Endothelial cell of umbilical vein (primary cell): Measurements from ENCODE around the gene NUTM2G. TPM values are rescaled to one million over a fixed set of nuclear protein-coding genes. Genes with fewer than 3 reads are reported as not detected.
"Not testable (repeated sequence)": the region's sequence is repeated elsewhere in the genome, so short reads cannot be mapped to it uniquely, and the experiment has no call there.

ENCODE experiments used
- BruUV-seq: library from RNA; stranded (reverse); fragments of 400-500 nt; replicated peaks from 2 replicates; lab custom pipeline; 2021; lab: Mats Ljungman, UMichigan
- CTCF ChIA-PET: fragments of 300-600, 350-600 bp; sonication (Branson Sonifier 250); formaldehyde crosslinking; loops from one replicate; lab custom pipeline; 2021; ENCODE audit warnings: antibody characterized with exemption, inconsistent platforms; lab: Charles Lee
- POLR2A ChIA-PET: fragments of 300-600, 350-600 bp; sonication (Branson Sonifier 250); formaldehyde crosslinking; loops from one replicate; lab custom pipeline; 2021; ENCODE audit warnings: antibody characterized with exemption, inconsistent platforms; lab: Charles Lee
- DNase-seq: peaks from one replicate; pipeline ENCODE4 v3.0.0-alpha.2; 2011; ENCODE audit warnings: low read depth, low spot score
- FAIRE-seq: peaks from 2 replicates; lab custom pipeline; 2011; peaks lifted over from hg19 to GRCh38; lab: Jason Lieb, UNC
- H2AFZ ChIP-seq: 2 replicates; pipeline ENCODE4 v1.6.0; 2012; ENCODE audit warnings: low read depth, low read length, control low read depth, inconsistent platforms
- H3K27ac ChIP-seq: 2 replicates; pipeline ENCODE4 v1.5.1; 2011; ENCODE audit warnings: low read depth, mild to moderate bottlenecking, control low read depth, low read length, moderate library complexity; ENCODE audit not compliant: insufficient read depth
- H3K27me3 ChIP-seq, 2 experiments: 2 replicates each; pipeline versions ENCODE4 v1.6.0 to v1.6.1; 2011; ENCODE audit warnings: low read length in 2 of 2, mixed read lengths in 1 of 2; ENCODE audit not compliant: control insufficient read depth in 2 of 2, insufficient read depth in 2 of 2
- H3K36me3 ChIP-seq, 2 experiments: 2 replicates in 1 of 2; 3 replicates in 1 of 2; pipeline ENCODE4 v1.5.1; 2011; ENCODE audit warnings: low read length in 2 of 2, mild to moderate bottlenecking in 1 of 2, moderate library complexity in 1 of 2; ENCODE audit not compliant: control insufficient read depth in 2 of 2, insufficient read depth in 2 of 2; ENCODE audit errors: extremely low read depth in 1 of 2
- H3K4me1 ChIP-seq: 3 replicates; pipeline ENCODE4 v1.5.1; 2011; ENCODE audit warnings: mild to moderate bottlenecking, low read length; ENCODE audit not compliant: control insufficient read depth, insufficient read depth; ENCODE audit errors: extremely low read depth
- H3K4me2 ChIP-seq: 2 replicates; pipeline ENCODE4 v1.6.1; 2011; ENCODE audit warnings: low read length, control low read depth, mixed read lengths; ENCODE audit not compliant: insufficient read depth
- H3K4me3 ChIP-seq, 3 experiments: fragments of 200-600 bp in 1 of 3; sonication (generic), shearing (Covaris generic) in 1 of 3; replicated peaks in 1 of 3; 2 replicates each; pipeline ENCODE4 v1.5.1; 2011 to 2016; ENCODE audit warnings: control low read depth in 3 of 3, low read length in 3 of 3, mild to moderate bottlenecking in 2 of 3, inconsistent platforms in 1 of 3, low read depth in 1 of 3, moderate library complexity in 1 of 3; ENCODE audit not compliant: insufficient read depth in 1 of 3
- H3K79me2 ChIP-seq: 2 replicates; pipeline ENCODE4 v1.6.0; 2012; ENCODE audit warnings: low read length, inconsistent platforms; ENCODE audit not compliant: control insufficient read depth, insufficient read depth
- H3K9ac ChIP-seq: replicated peaks from 2 replicates; pipeline ENCODE3; 2011; ENCODE audit warnings: low read length, control low read depth; ENCODE audit not compliant: insufficient read depth; ENCODE audit errors: extremely low read depth
- H3K9me1 ChIP-seq: replicated peaks from 3 replicates; pipeline ENCODE4 v1.6.0; 2011; ENCODE audit warnings: mild to moderate bottlenecking, low read length; ENCODE audit not compliant: control insufficient read depth, insufficient read depth; ENCODE audit errors: extremely low read depth
- H3K9me3 ChIP-seq: replicated peaks from 2 replicates; pipeline ENCODE4 v1.5.1; 2012; ENCODE audit warnings: low read length, inconsistent platforms; ENCODE audit not compliant: control insufficient read depth, insufficient read depth
- H4K20me1 ChIP-seq: replicated peaks from 2 replicates; pipeline ENCODE3; 2011; ENCODE audit warnings: mild to moderate bottlenecking, low read length; ENCODE audit not compliant: control insufficient read depth, insufficient read depth; ENCODE audit errors: extremely low read depth
- dilution Hi-C: fragments of 300-500 bp; cut with MboI; formaldehyde crosslinking; loops from one replicate; pipeline ENCODE4 v1.15.0; 2019; ENCODE audit warnings: low sequenced_read_pairs; ENCODE audit not compliant: extremely low pct_ligation_motif_present
- intact Hi-C: fragments of 100-400 bp; cut with micrococcal nuclease; formaldehyde crosslinking; loops from one replicate; pipeline ENCODE4 v1.10.0; 2022
- polyA plus RNA-seq, 4 experiments: library from polyadenylated mRNA; depleted of rRNA in 3 of 4; stranded (reverse) in 3 of 4; unstranded in 1 of 4; fragments of >200 nt; gene quantifications; 2 replicates each; pipeline versions ENCODE4 v1.2.1 to v1.2.3, GENCODE V29; 2011 to 2012; ENCODE audit warnings: missing spikeins in 1 of 4
- total RNA-seq: library from RNA; stranded (reverse); gene quantifications from 2 replicates; pipeline ENCODE4 v1.2.3, GENCODE V29; 2021

The NUTM2G gene
- total and polyA plus RNA-seq, 2 donors (not counting 3 experiments of a cell fraction or from before 2014, with no cell fraction given) = not detected

- DNase-seq, H3K4me2 ChIP-seq, H3K4me1 ChIP-seq, H2AFZ ChIP-seq, CTCF ChIA-PET, FAIRE-seq, H3K27me3 ChIP-seq, H3K9ac ChIP-seq, H4K20me1 ChIP-seq, H3K36me3 ChIP-seq, H3K27ac ChIP-seq, intact Hi-C loops, BruUV-seq, H3K9me1 ChIP-seq, H3K79me2 ChIP-seq, H3K4me3 ChIP-seq, H3K9me3 ChIP-seq, dilution Hi-C loops, POLR2A ChIA-PET: not testable (repeated sequence)
Measured at GRCh38 chr9:96920803-96921202, 7.8 kb upstream of the NUTM2G start.

GRCh38 chr9:96925587-96925986 lies 3.1 kb upstream of the NUTM2G start:
- H3K27ac ChIP-seq, H3K4me3 ChIP-seq, H3K4me1 ChIP-seq, H3K36me3 ChIP-seq, H2AFZ ChIP-seq, H3K9me1 ChIP-seq, FAIRE-seq, H3K9ac ChIP-seq, H3K79me2 ChIP-seq, H3K27me3 ChIP-seq, intact Hi-C loops, CTCF ChIA-PET, BruUV-seq, POLR2A ChIA-PET, H3K9me3 ChIP-seq, H4K20me1 ChIP-seq, H3K4me2 ChIP-seq, DNase-seq, dilution Hi-C loops: not testable (repeated sequence)

GRCh38 chr9:96931665-96932064 lies 3.0 kb downstream of the NUTM2G start:
- H3K27ac ChIP-seq, CTCF ChIA-PET, H4K20me1 ChIP-seq, H3K9me3 ChIP-seq, H3K79me2 ChIP-seq, H3K27me3 ChIP-seq, H3K9me1 ChIP-seq, dilution Hi-C loops, H3K4me1 ChIP-seq, intact Hi-C loops, FAIRE-seq, POLR2A ChIA-PET, BruUV-seq, DNase-seq, H3K4me2 ChIP-seq, H2AFZ ChIP-seq, H3K36me3 ChIP-seq, H3K4me3 ChIP-seq, H3K9ac ChIP-seq: not testable (repeated sequence)

GRCh38 chr9:96934097-96934496 lies 5.5 kb downstream of the NUTM2G start:
- H3K4me1 ChIP-seq, H3K9me3 ChIP-seq, H4K20me1 ChIP-seq, H3K9ac ChIP-seq, H2AFZ ChIP-seq, H3K4me3 ChIP-seq, DNase-seq, CTCF ChIA-PET, BruUV-seq, POLR2A ChIA-PET, FAIRE-seq, H3K27me3 ChIP-seq, H3K4me2 ChIP-seq, H3K36me3 ChIP-seq, H3K9me1 ChIP-seq, intact Hi-C loops, H3K79me2 ChIP-seq, H3K27ac ChIP-seq, dilution Hi-C loops: not testable (repeated sequence)
